Measurements from ENCODE around the gene CCDC88B.

DNA sequence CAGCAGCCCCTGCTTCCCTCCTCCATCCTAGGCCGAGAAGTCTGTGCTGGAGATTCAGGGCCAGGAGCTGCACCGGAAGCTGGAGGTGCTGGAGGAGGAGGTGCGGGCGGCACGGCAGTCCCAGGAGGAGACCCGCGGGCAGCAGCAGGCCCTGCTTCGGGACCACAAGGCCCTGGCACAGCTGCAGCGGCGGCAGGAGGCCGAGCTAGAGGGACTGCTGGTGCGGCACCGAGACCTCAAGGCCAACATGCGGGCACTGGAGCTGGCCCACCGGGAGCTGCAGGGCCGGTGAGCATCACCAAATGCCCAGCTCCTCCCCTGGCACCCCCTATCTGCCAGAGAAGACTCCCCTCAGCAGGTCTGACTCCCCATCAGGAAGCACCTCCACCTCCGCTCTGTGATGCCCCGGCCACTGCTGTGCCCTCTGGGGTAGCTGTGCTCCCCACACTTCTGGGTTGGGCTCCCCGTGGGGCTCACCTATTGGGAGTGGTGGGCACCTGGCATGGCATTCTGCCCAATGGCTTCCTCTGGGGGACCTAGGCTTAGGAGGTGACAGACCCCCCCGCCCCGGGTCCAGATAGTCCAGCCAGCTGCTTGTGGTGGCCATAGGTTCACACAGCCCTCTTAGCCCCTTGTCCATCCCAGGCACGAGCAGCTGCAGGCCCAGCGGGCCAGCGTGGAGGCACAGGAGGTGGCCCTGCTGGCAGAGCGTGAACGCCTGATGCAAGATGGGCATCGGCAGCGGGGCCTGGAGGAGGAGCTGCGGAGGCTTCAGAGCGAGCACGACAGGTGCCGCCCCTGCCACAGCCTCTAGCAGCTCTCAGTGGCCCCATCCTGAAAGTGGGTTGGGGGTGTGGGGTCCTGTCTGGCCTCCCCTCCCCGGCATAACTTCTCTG, 12.3 kb downstream of the CCDC88B start:
- TF ChIP-seq TAF1 (IDR thresholded peaks at IDR 0.05; ENCODE audit: low read depth) (no peak), USF1 (IDR thresholded peaks at IDR 0.05) (no peak), NFIC (IDR thresholded peaks at IDR 0.05) (no peak), RAD21 (IDR thresholded peaks at IDR 0.05; ENCODE audit: low read depth) (no peak), EGR1 (IDR thresholded peaks at IDR 0.05) (no peak), CEBPB (IDR thresholded peaks at IDR 0.05) (no peak), FOXM1 (IDR thresholded peaks at IDR 0.05; ENCODE audit: borderline replicate concordance, low read depth) (no peak), CREB1 (IDR thresholded peaks at IDR 0.05; ENCODE audit: low read depth) (no peak)

Measured in Ishikawa (cell line).